Stomach (tissue), 9 donors: Measurements from ENCODE around the gene TPRG1. TPM values are rescaled to one million over a fixed set of nuclear protein-coding genes. Genes with fewer than 3 reads are reported as not detected.

ENCODE experiments used
- DNase-seq, 2 donors: peaks; one replicate each; pipeline versions ENCODE4 v3.0.0 to v3.0.0-alpha.2; 2013 to 2019
- H3K27ac ChIP-seq, 5 donors: fragments of 200-600 bp in 4 of 5; sonication (generic) in 4 of 5; one replicate each; pipeline ENCODE4 v1.5.1; 2013 to 2019; ENCODE audit warnings: mild to moderate bottlenecking in 1 of 5, moderate library complexity in 1 of 5
- H3K27me3 ChIP-seq, 3 donors: fragments of 200-600 bp; sonication (generic); one replicate each; pipeline ENCODE4 v1.5.1; 2017 to 2019; ENCODE audit warnings: mixed run types in 1 of 3
- H3K36me3 ChIP-seq, 4 donors: fragments of 200-600 bp; sonication (generic); 1 replicate in 3 of 4; 2 replicates in 1 of 4; pipeline ENCODE4 v1.5.1; 2016 to 2019
- H3K4me1 ChIP-seq, 4 donors: fragments of 200-600 bp; sonication (generic); one replicate each; pipeline ENCODE4 v1.5.1; 2016 to 2019
- H3K4me3 ChIP-seq, 4 donors: fragments of 200-600 bp; sonication (generic) in 3 of 4; one replicate each; pipeline ENCODE4 v1.5.1; 2016 to 2019; ENCODE audit warnings: mild to moderate bottlenecking in 1 of 4
- H3K9me3 ChIP-seq, 4 donors: fragments of 200-600 bp; sonication (generic); one replicate each; pipeline ENCODE4 v1.5.1; 2016 to 2019
- CTCF ChIP-seq, 7 experiments: fragments of 450-650 bp in 4 of 7; fragments of 200-600 bp in 3 of 7; sonication (generic) in 3 of 7; IDR thresholded peaks; one replicate each; pipeline ENCODE4 v1.5.1; 2016 to 2019; ENCODE audit warnings: antibody characterized with exemption in 7 of 7, control low read depth in 2 of 7, mild to moderate bottlenecking in 1 of 7
- EP300 ChIP-seq: sonication (generic); formaldehyde crosslinking; IDR thresholded peaks from one replicate; pipeline ENCODE4 v1.6.1; 2017; ENCODE audit warnings: antibody characterized with exemption
- POLR2A ChIP-seq, 4 donors: fragments of 450-650 bp; IDR thresholded peaks; one replicate each; pipeline ENCODE4 v1.6.1; 2016; ENCODE audit warnings: antibody characterized with exemption in 4 of 4, control low read depth in 2 of 4, mild to moderate bottlenecking in 1 of 4, moderate library complexity in 1 of 4
- POLR2AphosphoS5 ChIP-seq, 3 donors: sonication (generic); formaldehyde crosslinking; IDR thresholded peaks; one replicate each; pipeline ENCODE4 v1.6.1; 2016; ENCODE audit warnings: antibody characterized with exemption in 3 of 3
- WGBS, 5 donors: extraction: QIAGEN DNeasy Blood & Tissue Kit in 3 of 5; methylation state at CpG; one replicate each; pipeline versions ENCODE4 v1.1.5 to v1.1.7; 2013 to 2018; 5-methylcytosine and 5-hydroxymethylcytosine counted together
- intact Hi-C: fragments of 100-400 bp; cut with DNase I; formaldehyde crosslinking; loops from one replicate; pipeline ENCODE4 v1.15.1; 2023; ENCODE audit warnings: low total_unique reads
- polyA plus RNA-seq, 3 donors: library from polyadenylated mRNA; stranded (reverse); fragments of 200-250 nt; gene quantifications; one replicate each; pipeline ENCODE4 v1.2.3, GENCODE V29; 2013
- total RNA-seq, 5 donors: library from RNA; depleted of rRNA; stranded (reverse); fragments of >200 nt; gene quantifications; one replicate each; pipeline versions ENCODE4 v1.1.0 to v1.2.3, GENCODE V29; 2014 to 2016
- donor health status: healthy with polysubstance abuse.
- donor health status: Bipolar disorder and iron deficiency.
- donor health status: healthy.

Gene TPRG1
- total and polyA plus RNA-seq, 8 donors, result 1.2 to 20.9 (median 3.7) TPM

DNA sequence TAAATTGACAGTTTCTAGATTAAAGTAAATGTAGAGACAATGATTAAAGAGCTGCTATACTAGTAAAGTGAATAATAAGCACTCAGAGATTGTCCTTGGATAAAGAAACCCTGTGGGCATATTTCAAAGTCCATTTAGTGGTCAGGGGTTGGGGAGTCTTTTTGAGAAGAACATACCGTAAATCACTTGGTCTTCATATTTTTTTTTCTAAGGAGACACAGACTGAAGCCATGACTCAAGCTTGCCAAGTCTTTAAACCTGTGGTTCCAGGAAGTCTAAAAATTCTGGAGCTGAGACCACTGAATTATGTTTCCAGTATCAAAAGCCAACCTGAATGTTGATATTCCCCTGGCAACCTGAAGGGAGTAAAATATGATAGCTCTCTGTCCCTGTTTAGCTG, 171.0 kb downstream of the TPRG1 start:
- Histone ChIP-seq H3K27me3 (no peaks in the 10 kb centered on the region), H3K4me3 (no peak overlapping the region), H3K27ac (no peak overlapping the region), H3K4me1 (no peaks in the 10 kb centered on the region), H3K36me3 (no peaks in the 10 kb centered on the region), H3K9me3 (no peaks in the 10 kb centered on the region)
- intact Hi-C loops, result no loop called here
- no peak for DNase-seq
- WGBS, 5 donors, result 79 to 97% (median 86%) methylated on average over 1 of the region's 1 CpG
- TF ChIP-seq EP300 (no peak), POLR2A (IDR thresholded peaks at IDR 0.05) (no peak)

- H3K36me3 ChIP-seq, result no peaks in the 10 kb centered on the region
- no peak overlapping the region for H3K4me3 ChIP-seq
- H3K4me1 ChIP-seq, result peaks cover 0 to 4% (median 0%) of the 10 kb centered on the region in 4 donors
- H3K27ac ChIP-seq, result no peak overlapping the region
- DNase-seq, result no peak
- WGBS, 5 donors, result 68 to 82% (median 73%) methylated on average over 5 of the region's 5 CpGs
- H3K9me3 ChIP-seq, result no peaks in the 10 kb centered on the region
- TF ChIP-seq EP300 (no peak), CTCF (IDR thresholded peaks at IDR 0.05) (no peak), POLR2AphosphoS5 (IDR thresholded peaks at IDR 0.05) (no peak), POLR2A (IDR thresholded peaks at IDR 0.05) (no peak)
- intact Hi-C loops, result no loop called here
- no peaks in the 10 kb centered on the region for H3K27me3 ChIP-seq
Measured at GRCh38 chr3:189344996-189345395, 173.2 kb downstream of the TPRG1 start.

DNA sequence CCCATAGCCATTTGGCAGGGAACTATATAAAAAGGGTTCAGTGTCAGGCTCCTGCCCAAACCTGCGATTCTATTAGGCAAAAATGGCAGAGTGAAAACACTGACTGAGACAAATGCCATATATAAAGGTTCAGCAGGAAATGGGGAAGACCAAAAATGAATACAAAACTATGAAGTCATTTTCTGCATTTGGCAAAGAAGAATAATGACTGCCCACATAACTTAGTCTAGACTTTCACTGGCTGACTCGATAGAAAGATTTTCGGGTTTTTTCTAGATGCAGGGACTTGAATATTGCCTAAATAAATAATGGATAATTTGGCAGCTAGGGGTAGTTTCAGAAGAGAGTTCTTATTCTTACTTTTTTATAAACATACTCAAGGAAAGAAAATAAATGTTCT, 178.0 kb downstream of the TPRG1 start:
- no peak for TF ChIP-seq EP300
- TF ChIP-seq CTCF (IDR thresholded peaks at IDR 0.05), result no peak
- no peak for TF ChIP-seq POLR2AphosphoS5 (IDR thresholded peaks at IDR 0.05)
- TF ChIP-seq POLR2A (IDR thresholded peaks at IDR 0.05), result no peak
- no peaks in the 10 kb centered on the region for H3K27me3 ChIP-seq
- no peaks in the 10 kb centered on the region for H3K36me3 ChIP-seq
- no peak overlapping the region for H3K27ac ChIP-seq
- H3K4me1 ChIP-seq, result peaks cover 2 to 13% (median 9%) of the 10 kb centered on the region in 4 donors
- DNase-seq, result no peak
- no peaks in the 10 kb centered on the region for H3K9me3 ChIP-seq
- intact Hi-C loops, result no loop called here
- H3K4me3 ChIP-seq, result no peak overlapping the region
- 59 to 77% (median 69%) methylated on average over 3 of the region's 3 CpGs for WGBS, 5 donors

DNA sequence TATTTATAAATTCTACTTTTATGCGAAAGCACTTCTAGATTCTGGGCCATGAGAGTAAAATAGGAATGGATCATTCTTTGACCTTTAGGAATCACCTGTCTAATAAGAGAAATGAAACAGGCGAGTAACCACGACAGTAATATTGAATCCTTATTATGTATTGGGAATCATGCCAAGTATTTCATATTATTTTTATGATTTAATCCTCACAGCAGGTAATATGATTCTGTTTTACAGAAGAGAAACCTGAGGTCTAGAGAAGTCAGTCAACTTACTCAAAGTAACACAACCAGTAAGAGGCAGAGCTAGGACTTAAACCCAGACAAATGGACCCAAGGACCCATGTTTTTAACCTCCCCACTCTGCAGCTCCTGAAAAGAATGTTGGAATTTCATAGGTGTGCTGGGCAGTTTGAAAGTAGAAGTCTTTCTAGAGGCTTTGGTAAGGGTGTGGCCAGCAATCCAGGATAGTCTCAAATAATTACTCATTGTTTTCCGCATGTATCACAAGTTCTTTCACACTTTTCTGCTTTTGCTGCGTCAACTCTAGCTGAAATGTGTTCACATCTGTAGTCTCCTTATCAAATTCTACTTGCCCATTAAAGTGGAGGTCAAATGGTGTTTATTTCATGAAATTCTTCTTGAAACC, 181.7 kb downstream of the TPRG1 start:
- Histone ChIP-seq H3K9me3 (no peaks in the 10 kb centered on the region), H3K27ac (peak overlapping the region in 3 of 5 donors; percentile 50 to 76 (median 73)), H3K4me3 (no peak overlapping the region), H3K27me3 (no peaks in the 10 kb centered on the region), H3K36me3 (no peaks in the 10 kb centered on the region), H3K4me1 (peaks cover 12 to 26% (median 21%) of the 10 kb centered on the region in 4 donors)
- TF ChIP-seq EP300 (no peak), POLR2A (IDR thresholded peaks at IDR 0.05) (no peak), POLR2AphosphoS5 (IDR thresholded peaks at IDR 0.05) (no peak), CTCF (IDR thresholded peaks at IDR 0.05) (no peak)
- WGBS, 5 donors, result 67 to 70% (median 69%) methylated on average over 5 of the region's 5 CpGs
- peak in 1 of 2 donors; percentile 49 for DNase-seq
- intact Hi-C loops, result no loop called here
